Thoracic aorta (tissue), 2 donors: ENCODE results near the gene UNC5B. TPM values are rescaled to one million over a fixed set of nuclear protein-coding genes. Genes with fewer than 3 reads are reported as not detected.

Source experiments
- ATAC-seq: fragments of 150-250 bp; one replicate; pipeline ENCODE4 v1.8.0; 2017; ENCODE audit warnings: low read depth; ENCODE audit not compliant: insufficient number of reproducible peaks, low FRiP score
- DNase-seq: peaks from one replicate; pipeline ENCODE4 v3.0.0-alpha.2; 2020; ENCODE audit warnings: low spot score
- H3K27ac ChIP-seq, 2 donors: fragments of 200-600 bp; sonication (generic); 1 replicate in 1 of 2; 2 replicates in 1 of 2; pipeline ENCODE4 v1.5.1; 2016; ENCODE audit warnings: mild to moderate bottlenecking in 2 of 2, moderate library complexity in 2 of 2
- H3K27me3 ChIP-seq: fragments of 200-600 bp; sonication (generic); replicated peaks from 2 replicates; pipeline ENCODE4 v1.6.0; 2016; ENCODE audit warnings: mild to moderate bottlenecking; ENCODE audit not compliant: insufficient read depth
- H3K36me3 ChIP-seq: fragments of 200-600 bp; sonication (generic); one replicate; pipeline ENCODE4 v1.5.1; 2016
- H3K4me1 ChIP-seq, 2 donors: fragments of 200-600 bp; sonication (generic); 1 replicate in 1 of 2; 2 replicates in 1 of 2; pipeline versions ENCODE4 v1.5.1 to v1.6.0; 2016; ENCODE audit warnings: low read depth in 2 of 2, mild to moderate bottlenecking in 1 of 2; ENCODE audit not compliant: control insufficient read depth in 1 of 2
- H3K4me3 ChIP-seq: fragments of 200-600 bp; sonication (generic); 2 replicates; pipeline ENCODE4 v1.5.1; 2016; ENCODE audit warnings: mild to moderate bottlenecking
- H3K9me3 ChIP-seq: fragments of 200-600 bp; sonication (generic); 2 replicates; pipeline ENCODE4 v1.5.1; 2016
- total RNA-seq, 2 donors: library from RNA; depleted of rRNA; stranded (reverse); fragments of >200 nt; gene quantifications; one replicate each; pipeline versions ENCODE4 v1.1.0 to v1.2.3, GENCODE V29; 2016
- TF ChIP-seq, protein P1 (sequence below): fragments of 200-600 bp; sonication (generic); IDR thresholded peaks from one replicate; pipeline ENCODE4 v1.5.1; 2019; ENCODE audit warnings: antibody characterized with exemption

The UNC5B gene
- total RNA-seq, 2 donors from 2014 or later = 18.3 to 24.2 TPM

DNA sequence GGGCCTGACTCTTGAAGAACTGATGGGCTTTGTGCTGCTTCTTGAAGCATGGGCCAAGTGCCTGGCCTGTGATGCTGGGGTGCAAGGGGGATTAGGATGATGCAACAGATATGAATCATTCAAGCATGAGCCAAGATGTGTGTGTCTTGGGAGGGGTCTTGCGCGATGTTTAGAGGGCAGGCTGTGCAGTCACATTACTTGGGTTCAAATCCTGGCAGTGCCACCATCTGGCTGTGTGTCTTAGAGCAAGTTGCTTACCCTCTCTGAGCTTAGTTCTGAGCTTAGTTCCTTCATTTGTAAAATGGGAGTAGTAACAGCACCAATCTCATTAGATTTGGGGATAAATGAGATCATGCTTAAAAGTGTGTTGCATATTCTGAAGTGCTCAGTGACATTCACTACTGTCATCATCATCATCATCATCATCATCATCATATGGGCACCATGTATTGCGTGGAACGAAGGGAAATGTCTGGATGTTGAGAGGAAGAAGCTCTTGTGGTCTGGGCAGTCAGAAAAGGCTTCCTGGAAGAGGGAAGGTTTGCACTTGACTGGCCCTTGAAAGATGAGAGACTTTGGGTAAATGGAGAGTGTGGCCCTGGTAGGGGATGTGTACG, 9.3 kb downstream of the UNC5B start:
- no peaks in the 10 kb centered on the region for H3K36me3 ChIP-seq
- H3K27ac ChIP-seq = no peak overlapping the region
- DNase-seq (no peak), ATAC-seq (no peak)
- TF ChIP-seq, protein P1, sequence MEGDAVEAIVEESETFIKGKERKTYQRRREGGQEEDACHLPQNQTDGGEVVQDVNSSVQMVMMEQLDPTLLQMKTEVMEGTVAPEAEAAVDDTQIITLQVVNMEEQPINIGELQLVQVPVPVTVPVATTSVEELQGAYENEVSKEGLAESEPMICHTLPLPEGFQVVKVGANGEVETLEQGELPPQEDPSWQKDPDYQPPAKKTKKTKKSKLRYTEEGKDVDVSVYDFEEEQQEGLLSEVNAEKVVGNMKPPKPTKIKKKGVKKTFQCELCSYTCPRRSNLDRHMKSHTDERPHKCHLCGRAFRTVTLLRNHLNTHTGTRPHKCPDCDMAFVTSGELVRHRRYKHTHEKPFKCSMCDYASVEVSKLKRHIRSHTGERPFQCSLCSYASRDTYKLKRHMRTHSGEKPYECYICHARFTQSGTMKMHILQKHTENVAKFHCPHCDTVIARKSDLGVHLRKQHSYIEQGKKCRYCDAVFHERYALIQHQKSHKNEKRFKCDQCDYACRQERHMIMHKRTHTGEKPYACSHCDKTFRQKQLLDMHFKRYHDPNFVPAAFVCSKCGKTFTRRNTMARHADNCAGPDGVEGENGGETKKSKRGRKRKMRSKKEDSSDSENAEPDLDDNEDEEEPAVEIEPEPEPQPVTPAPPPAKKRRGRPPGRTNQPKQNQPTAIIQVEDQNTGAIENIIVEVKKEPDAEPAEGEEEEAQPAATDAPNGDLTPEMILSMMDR = no peak
- no peaks in the 10 kb centered on the region for H3K27me3 ChIP-seq
- peaks cover 0 to 16% of the 10 kb centered on the region in 2 donors for H3K4me1 ChIP-seq
- no peaks in the 10 kb centered on the region for H3K9me3 ChIP-seq
- no peak overlapping the region for H3K4me3 ChIP-seq

DNA sequence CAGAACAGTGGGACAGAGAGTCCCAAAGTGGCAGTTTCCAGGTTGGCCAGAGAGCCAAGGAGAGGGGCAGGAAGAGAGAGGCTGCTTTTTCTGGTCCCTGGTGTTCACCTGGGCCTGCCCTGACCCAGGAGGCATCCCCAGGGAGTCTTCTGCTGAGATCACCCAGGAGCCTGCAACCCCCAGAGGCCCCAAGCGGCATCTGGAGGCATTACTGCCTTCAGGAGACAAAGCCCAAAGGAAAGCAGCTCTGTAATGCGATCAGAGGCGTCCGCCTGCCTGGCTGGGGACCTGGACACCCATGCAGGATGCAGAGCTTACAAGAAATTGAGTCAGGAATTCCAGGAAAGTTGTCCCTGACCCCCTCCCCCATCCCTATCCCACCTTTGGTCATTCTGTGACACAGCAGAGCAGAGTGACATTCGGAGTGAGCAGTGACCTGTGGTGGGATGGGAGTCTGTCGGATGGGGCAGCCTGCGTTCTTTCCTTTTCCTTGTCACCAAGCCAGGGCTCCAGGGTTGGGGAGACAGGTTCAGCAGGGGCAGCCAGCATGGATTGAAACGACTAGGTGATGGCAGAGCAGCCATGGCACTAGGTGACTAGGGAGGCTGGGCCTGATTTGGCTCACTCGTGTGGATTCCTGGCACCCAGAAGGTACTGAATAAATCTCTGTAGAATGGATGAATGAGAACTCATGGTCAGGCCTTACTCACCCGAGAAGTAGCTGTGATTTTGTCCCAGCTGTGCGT, 10.4 kb downstream of the UNC5B start:
- ATAC-seq (no peak), DNase-seq (no peak)
- H3K4me1 ChIP-seq = peaks cover 0 to 7% of the 10 kb centered on the region in 2 donors
- no peaks in the 10 kb centered on the region for H3K27me3 ChIP-seq
- TF ChIP-seq, protein P1 = no peak
- H3K27ac ChIP-seq = no peak overlapping the region
- no peaks in the 10 kb centered on the region for H3K36me3 ChIP-seq
- no peaks in the 10 kb centered on the region for H3K9me3 ChIP-seq
- H3K4me3 ChIP-seq = no peak overlapping the region

DNA sequence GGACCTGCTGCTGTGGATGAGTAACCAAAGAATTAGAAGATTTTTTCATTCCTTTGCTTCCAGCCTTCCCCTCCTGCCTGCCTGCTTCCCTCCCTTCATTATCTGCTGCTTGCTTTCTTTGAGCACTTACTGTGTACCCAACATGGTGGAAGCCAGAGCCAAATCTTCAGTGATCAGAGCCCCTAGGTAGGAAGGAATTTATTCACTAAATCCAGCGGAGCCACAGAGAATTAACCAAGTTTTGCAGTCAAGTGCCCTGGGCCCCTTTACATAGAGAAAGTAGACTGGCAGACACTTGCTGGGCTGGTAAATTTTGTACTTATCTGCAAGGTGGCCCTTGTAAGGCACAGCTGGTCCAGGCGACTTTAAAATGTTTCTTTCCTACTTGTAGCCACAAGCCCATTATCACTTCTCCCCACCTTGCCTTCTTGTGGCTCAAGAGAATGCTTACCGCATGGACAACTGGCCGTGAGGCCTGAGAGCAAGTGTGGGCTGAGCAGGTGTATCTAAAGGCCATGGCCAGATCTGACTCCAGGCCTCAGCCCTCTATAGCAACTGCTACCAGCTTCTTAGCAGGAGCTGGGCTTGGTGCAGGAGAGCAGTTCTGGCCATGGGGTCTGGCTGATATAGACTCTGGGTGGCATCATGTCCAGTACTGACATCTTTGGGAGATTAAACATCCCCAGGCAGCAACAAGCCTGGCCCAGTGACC, 11.1 kb downstream of the UNC5B start:
- TF ChIP-seq, protein P1 = no peak
- Histone ChIP-seq H3K36me3 (no peaks in the 10 kb centered on the region), H3K27me3 (no peaks in the 10 kb centered on the region), H3K27ac (no peak overlapping the region), H3K4me3 (no peak overlapping the region), H3K9me3 (no peaks in the 10 kb centered on the region), H3K4me1 (peaks cover 0 to under 1% of the 10 kb centered on the region in 2 donors)
- no peak for ATAC-seq
- no peak for DNase-seq

DNA sequence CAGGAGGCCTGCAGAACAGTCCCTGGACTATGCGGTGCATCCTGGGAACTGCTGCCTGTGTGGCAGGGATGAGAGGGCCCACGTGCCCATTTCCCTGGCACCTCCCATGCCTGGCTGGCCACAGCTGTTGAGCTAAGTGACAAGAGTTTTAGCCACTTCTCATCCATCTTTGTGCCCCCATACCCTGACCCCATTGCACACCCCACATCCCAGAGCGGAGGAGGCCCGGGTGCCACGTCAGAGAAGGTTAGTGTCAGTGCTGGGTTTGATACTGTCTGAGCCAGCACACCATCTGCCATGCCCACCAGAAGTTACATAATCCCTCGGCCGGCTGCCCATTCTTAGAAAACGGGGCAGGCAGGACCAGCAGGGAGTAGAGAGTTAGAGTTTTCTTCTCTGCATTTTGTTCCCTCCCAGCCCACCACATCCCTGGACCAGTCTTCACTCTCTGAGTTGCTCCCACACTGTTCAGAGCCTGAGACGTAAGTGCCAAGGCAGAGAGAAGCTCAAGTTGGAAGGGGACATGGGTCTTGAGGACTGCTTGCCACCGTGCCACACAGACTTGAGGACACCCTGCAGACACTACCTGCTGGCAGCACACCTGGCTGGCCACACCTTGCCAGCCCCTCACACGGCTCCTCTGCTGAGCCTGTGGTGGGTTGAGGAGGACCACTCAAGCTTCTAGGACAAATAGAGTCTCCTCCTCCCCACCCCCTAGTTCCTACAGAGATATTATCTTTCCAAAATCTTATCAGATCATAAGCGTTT, 13.1 kb downstream of the UNC5B start:
- no peak for ATAC-seq
- H3K36me3 ChIP-seq = no peaks in the 10 kb centered on the region
- DNase-seq = no peak
- no peaks in the 10 kb centered on the region for H3K4me1 ChIP-seq
- H3K27me3 ChIP-seq = no peaks in the 10 kb centered on the region
- H3K4me3 ChIP-seq = no peak overlapping the region
- H3K27ac ChIP-seq = no peak overlapping the region
- H3K9me3 ChIP-seq = no peaks in the 10 kb centered on the region
- TF ChIP-seq, protein P1 = no peak
